Measurements from ENCODE around the gene PPP1R9B. TPM values are rescaled to one million over a fixed set of nuclear protein-coding genes. Genes with fewer than 3 reads are reported as not detected.
A peak's percentile ranks its signal among the peaks of the same experiment; 100 is the strongest.

Gene PPP1R9B
- total and polyA plus RNA-seq, 2 of the 8 experiments (the other 6 are each of a cell fraction or from before 2014, with no cell fraction given), result 5.2 to 13.1 TPM

DNA sequence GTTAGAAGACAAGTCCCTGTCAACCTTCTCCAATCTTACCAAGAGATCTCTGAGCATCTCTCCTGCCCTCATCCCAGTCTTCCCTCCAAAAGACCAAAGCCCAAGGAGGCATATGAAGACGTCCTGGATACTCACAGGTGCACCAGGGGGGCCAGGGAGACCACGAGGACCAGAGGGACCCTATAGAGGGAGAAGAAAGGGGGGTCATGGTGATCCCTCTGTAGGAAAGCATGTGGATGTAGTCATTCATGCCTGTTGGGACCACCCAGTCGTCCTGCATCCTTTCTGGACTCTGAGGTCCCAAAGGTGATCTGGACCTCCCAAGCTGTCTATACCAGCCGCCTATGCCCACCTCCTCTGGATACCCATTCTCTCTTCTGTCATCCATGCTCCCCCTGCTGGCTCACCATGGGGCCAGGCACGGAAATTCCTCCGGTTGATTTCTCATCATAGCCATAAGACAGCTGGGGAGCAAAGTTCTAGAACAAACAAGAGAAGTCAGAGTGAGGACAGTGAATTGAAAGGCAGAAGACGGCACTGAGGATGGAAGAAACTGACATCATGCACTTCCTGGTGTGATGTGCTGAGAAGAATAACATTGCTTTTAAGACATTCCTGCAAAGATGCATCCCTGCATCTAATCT lies 47.7 kb upstream of the PPP1R9B start:
- Histone ChIP-seq H3K56ac (replicated peaks; ENCODE audit: insufficient read length, low read depth, low read length) (no peak overlapping the region), H3K4ac (replicated peaks; ENCODE audit: insufficient read length, low read depth, low read length) (no peak overlapping the region), H3K27me3 (replicated peaks in 1 of 4; ENCODE audit: control insufficient read depth in 3 of 4, extremely low read depth in 1 of 4, insufficient read depth in 3 of 4, low read length in 3 of 4) (peaks cover 0 to 18% (median 10%) of the 10 kb centered on the region in 4 experiments; a peak in 5 of 7 replicates), H4K20me1 (replicated peaks in 1 of 2; ENCODE audit: control insufficient read depth in 1 of 2, insufficient read depth in 2 of 2, low read length in 2 of 2) (peaks cover 0 to 4% of the 10 kb centered on the region in 2 experiments), H3K9me3 (ENCODE audit: insufficient read depth in 2 of 2, low read depth in 1 of 2, low read length in 1 of 2) (no peaks in the 10 kb centered on the region), H4K8ac (ENCODE audit: extremely low read depth, insufficient read depth, low read length) (no peak overlapping the region), H3K79me2 (ENCODE audit: control insufficient read depth in 1 of 2, insufficient read depth in 2 of 2, low read length in 2 of 2) (no peaks in the 10 kb centered on the region), H2BK12ac (ENCODE audit: low read depth, low read length) (no peak overlapping the region), H2AFZ (ENCODE audit: low read length) (no peak overlapping the region), H3K9ac (replicated peaks in 1 of 4; ENCODE audit: extremely low read depth in 1 of 4, low read depth in 3 of 4, low read length in 3 of 4) (no peak overlapping the region), H2BK5ac (ENCODE audit: low read depth, low read length) (no peak overlapping the region), H3K79me1 (ENCODE audit: low read depth, low read length) (no peaks in the 10 kb centered on the region), H3K36me3 (ENCODE audit: control insufficient read depth in 2 of 4, insufficient read depth in 4 of 4, low read length in 3 of 4) (peaks cover 11 to 49% (median 27%) of the 10 kb centered on the region in 4 experiments), H2BK15ac (ENCODE audit: low read length) (no peak overlapping the region), H3K18ac (ENCODE audit: extremely low read depth, low read length) (no peak overlapping the region), H3K4me3 (ENCODE audit: extremely low read depth in 1 of 4, insufficient read depth in 2 of 4, low read depth in 3 of 4, low read length in 4 of 4) (no peak overlapping the region), H2BK120ac (replicated peaks; ENCODE audit: low read depth, low read length) (no peak overlapping the region), H3K23me2 (ENCODE audit: low read depth, low read length) (peaks cover 11% of the 10 kb centered on the region; the same call in 1 of the 2 replicates), H3K14ac (ENCODE audit: insufficient read length) (no peak overlapping the region), H2BK20ac (ENCODE audit: low read length) (no peak overlapping the region), H3K27ac (ENCODE audit: low read depth, low read length) (no peak overlapping the region), H4K5ac (ENCODE audit: insufficient read length, low read depth, low read length) (no peak overlapping the region), H4K91ac (replicated peaks; ENCODE audit: insufficient read length, low read length) (no peak overlapping the region), H2AK5ac (ENCODE audit: low read depth, low read length) (no peak overlapping the region), H3K4me2 (ENCODE audit: insufficient read depth in 1 of 2, low read depth in 2 of 2, low read length in 2 of 2) (no peak overlapping the region), H3K4me1 (replicated peaks in 1 of 4; ENCODE audit: control insufficient read depth in 3 of 4, insufficient read depth in 4 of 4, low read length in 3 of 4) (peaks cover 0 to 5% (median 1%) of the 10 kb centered on the region in 4 experiments; a peak in 4 of 7 replicates), H3K23ac (ENCODE audit: insufficient read length) (no peak overlapping the region)
- 72% methylated on average over 7 of the region's 7 CpGs; no CpG with 5 or more reads in 1 of the 2 experiments for WGBS, 2 experiments (ENCODE audit: extremely low coverage in 1 of 2, insufficient coverage in 1 of 2, insufficient read length in 1 of 2, insufficient replicate concordance in 2 of 2, low coverage in 1 of 2, low lambda C conversion rate in 2 of 2, missing lambda C conversion rate in 1 of 2)
- FAIRE-seq (peak; percentile 24), DNase-seq (ENCODE audit: low read depth in 1 of 2, low spot score in 2 of 2) (no peak)
- ChIA-PET POLR2A (ENCODE audit: partially characterized antibody) (interaction anchor here (1.2 kb wide), 1 partner anchor 16 kb away, joined by 3 read pairs; no protein-coding TSS in a partner anchor), CTCF (ENCODE audit: partially characterized antibody) (interaction anchor here (0.5 to 5.8 kb wide), 17 partner anchors 9 to 1541 kb away, joined by 3 to 103 read pairs (median 8); partner anchors contain the start of genes SGCA and TMEM92)
- no peak for TF ChIP-seq RNF2 (IDR thresholded peaks at IDR 0.05; ENCODE audit: borderline replicate concordance, low read depth, low read length, missing control alignments, poor library complexity, severe bottlenecking)
- no peak for TF ChIP-seq TEAD4 (IDR thresholded peaks at IDR 0.05; ENCODE audit: low read depth, low read length)
- TF ChIP-seq HDAC2 (IDR thresholded peaks at IDR 0.05; ENCODE audit: borderline replicate concordance in 1 of 2, low read depth in 2 of 2, low read length in 2 of 2), result no peak
- TF ChIP-seq, protein P1, sequence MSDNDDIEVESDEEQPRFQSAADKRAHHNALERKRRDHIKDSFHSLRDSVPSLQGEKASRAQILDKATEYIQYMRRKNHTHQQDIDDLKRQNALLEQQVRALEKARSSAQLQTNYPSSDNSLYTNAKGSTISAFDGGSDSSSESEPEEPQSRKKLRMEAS (IDR thresholded peaks at IDR 0.05), result no peak
- peak; percentile 47 to 63; a peak in 2 of 4 replicates for TF ChIP-seq RAD21 (IDR thresholded peaks at IDR 0.05 in 1 of 2, conservative IDR thresholded peaks at IDR 0.05 in 1 of 2; ENCODE audit: low read depth in 2 of 2, low read length in 2 of 2)
- no peak for TF ChIP-seq GTF2F1 (IDR thresholded peaks at IDR 0.05; ENCODE audit: borderline replicate concordance, low read depth, low read length)
- no peak for TF ChIP-seq TBP (IDR thresholded peaks at IDR 0.05; ENCODE audit: low read depth, low read length)
- no peak for TF ChIP-seq SUZ12 (IDR thresholded peaks at IDR 0.05; ENCODE audit: low read length)
- no peak for TF ChIP-seq ZNF274 (IDR thresholded peaks at IDR 0.05; ENCODE audit: borderline replicate concordance, extremely low read depth, low read length)
- no peak for TF ChIP-seq SIRT6 (IDR thresholded peaks at IDR 0.05; ENCODE audit: low read length)
- TF ChIP-seq CBX8 (IDR thresholded peaks at IDR 0.05; ENCODE audit: borderline replicate concordance, low read depth, low read length), result no peak
